ENCODE data around the gene MAPK12.

The MAPK12 gene

GRCh38 chr22:50258361-50259292 is 2.9 kb downstream of the MAPK12 start:
- H3K27me3 Mint-ChIP-seq (ENCODE audit: low read depth): peaks cover 6% of the 10 kb centered on the region
- no peaks in the 10 kb centered on the region for H3K9me3 Mint-ChIP-seq
- H3K4me3 Mint-ChIP-seq: peak overlapping the region; percentile 58 to 74 (median 70)
- H3K36me3 Mint-ChIP-seq (ENCODE audit: low read depth): no peaks in the 10 kb centered on the region
- H3K4me1 Mint-ChIP-seq: no peaks in the 10 kb centered on the region
- TF ChIP-seq, protein P1, sequence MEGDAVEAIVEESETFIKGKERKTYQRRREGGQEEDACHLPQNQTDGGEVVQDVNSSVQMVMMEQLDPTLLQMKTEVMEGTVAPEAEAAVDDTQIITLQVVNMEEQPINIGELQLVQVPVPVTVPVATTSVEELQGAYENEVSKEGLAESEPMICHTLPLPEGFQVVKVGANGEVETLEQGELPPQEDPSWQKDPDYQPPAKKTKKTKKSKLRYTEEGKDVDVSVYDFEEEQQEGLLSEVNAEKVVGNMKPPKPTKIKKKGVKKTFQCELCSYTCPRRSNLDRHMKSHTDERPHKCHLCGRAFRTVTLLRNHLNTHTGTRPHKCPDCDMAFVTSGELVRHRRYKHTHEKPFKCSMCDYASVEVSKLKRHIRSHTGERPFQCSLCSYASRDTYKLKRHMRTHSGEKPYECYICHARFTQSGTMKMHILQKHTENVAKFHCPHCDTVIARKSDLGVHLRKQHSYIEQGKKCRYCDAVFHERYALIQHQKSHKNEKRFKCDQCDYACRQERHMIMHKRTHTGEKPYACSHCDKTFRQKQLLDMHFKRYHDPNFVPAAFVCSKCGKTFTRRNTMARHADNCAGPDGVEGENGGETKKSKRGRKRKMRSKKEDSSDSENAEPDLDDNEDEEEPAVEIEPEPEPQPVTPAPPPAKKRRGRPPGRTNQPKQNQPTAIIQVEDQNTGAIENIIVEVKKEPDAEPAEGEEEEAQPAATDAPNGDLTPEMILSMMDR (IDR thresholded peaks at IDR 0.05; ENCODE audit: unreplicated experiment in 3 of 3): no peak
- no peak overlapping the region for H3K27ac Mint-ChIP-seq

DNA sequence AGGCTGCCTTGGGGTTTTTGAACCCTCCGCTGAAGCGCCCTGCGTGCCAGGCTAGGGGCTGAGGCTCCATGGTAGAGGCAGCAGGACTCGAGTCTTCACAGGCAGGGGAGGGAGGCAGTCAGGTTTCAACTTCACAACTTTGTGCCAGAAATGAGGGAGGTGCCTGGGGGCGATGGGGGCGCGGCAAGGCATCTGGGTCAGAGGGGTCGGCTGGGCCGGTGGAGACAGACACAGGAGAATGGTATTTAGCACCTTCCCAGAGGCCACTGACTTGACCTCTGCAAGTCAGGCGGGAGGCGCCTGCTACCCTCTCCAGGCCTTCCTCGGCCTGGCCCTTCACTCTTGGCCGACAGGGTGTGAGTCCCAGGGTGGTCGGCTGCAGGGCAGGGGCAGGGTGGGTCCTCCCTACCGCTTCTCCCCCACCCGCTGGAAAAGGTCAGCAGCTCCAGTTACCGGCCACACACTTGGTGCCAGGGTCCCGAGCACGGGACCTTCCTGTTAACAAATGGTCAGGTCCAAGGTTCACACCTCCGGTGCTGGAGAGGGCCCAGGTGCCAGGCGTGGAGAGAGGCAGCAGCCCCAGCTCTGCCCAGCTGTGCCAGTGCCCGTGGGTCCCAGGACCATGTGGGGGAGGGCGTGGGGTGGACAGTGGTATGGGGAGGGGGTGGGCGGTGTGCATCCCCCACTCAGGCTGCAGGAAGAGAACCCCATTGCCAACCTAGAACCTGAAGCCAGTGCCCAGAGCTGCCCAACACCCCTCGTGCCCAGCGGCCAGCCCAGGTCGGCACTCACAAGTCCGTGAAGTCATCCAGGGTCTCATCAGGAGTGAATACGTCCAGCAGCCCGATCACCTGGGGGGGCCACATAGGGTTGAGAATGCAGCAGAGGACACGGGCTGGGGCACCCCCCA is 3.8 kb downstream of the MAPK12 start:
- Mint-ChIP-seq H3K4me3 (no peak overlapping the region), H3K27me3 (ENCODE audit: low read depth) (peaks cover 6% of the 10 kb centered on the region), H3K27ac (no peak overlapping the region), H3K9me3 (no peaks in the 10 kb centered on the region), H3K4me1 (no peaks in the 10 kb centered on the region), H3K36me3 (ENCODE audit: low read depth) (no peaks in the 10 kb centered on the region)
- TF ChIP-seq, protein P1 (IDR thresholded peaks at IDR 0.05; ENCODE audit: unreplicated experiment in 3 of 3): no peak

DNA sequence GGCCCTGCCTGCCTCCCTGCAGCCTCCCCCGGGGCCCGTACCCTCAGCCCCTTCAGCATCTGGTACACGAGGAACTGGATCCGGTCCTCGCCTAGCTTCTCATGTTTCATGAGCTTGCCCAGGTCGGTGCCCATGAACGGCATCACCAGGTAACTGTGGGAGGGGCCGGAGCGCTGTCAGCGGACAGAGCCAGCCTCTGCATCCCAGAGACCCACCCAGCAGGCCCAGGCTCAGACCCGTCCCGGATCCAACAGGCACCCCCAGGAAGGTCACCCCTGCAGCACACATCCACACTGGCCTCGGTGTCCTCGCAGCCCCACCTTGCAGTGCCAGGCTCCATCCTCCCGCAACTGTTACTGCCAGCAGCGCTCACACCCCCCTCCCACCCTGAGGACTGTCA is 4.4 kb downstream of the MAPK12 start:
- no peak overlapping the region for H3K4me3 Mint-ChIP-seq
- no peaks in the 10 kb centered on the region for H3K4me1 Mint-ChIP-seq
- no peaks in the 10 kb centered on the region for H3K36me3 Mint-ChIP-seq (ENCODE audit: low read depth)
- no peaks in the 10 kb centered on the region for H3K9me3 Mint-ChIP-seq
- H3K27me3 Mint-ChIP-seq (ENCODE audit: low read depth): peaks cover 2% of the 10 kb centered on the region
- no peak overlapping the region for H3K27ac Mint-ChIP-seq
- TF ChIP-seq, protein P1 (IDR thresholded peaks at IDR 0.05; ENCODE audit: unreplicated experiment in 3 of 3): no peak

GRCh38 chr22:50256258-50256862 is 5.1 kb downstream of the MAPK12 start:
- no peaks in the 10 kb centered on the region for H3K36me3 Mint-ChIP-seq (ENCODE audit: low read depth)
- H3K4me1 Mint-ChIP-seq: no peaks in the 10 kb centered on the region
- no peak overlapping the region for H3K4me3 Mint-ChIP-seq
- H3K9me3 Mint-ChIP-seq: no peaks in the 10 kb centered on the region
- no peaks in the 10 kb centered on the region for H3K27me3 Mint-ChIP-seq (ENCODE audit: low read depth)
- TF ChIP-seq, protein P1 (IDR thresholded peaks at IDR 0.05; ENCODE audit: unreplicated experiment in 3 of 3): no peak
- H3K27ac Mint-ChIP-seq: no peak overlapping the region

- no peaks in the 10 kb centered on the region for H3K36me3 Mint-ChIP-seq (ENCODE audit: low read depth)
- no peaks in the 10 kb centered on the region for H3K27me3 Mint-ChIP-seq (ENCODE audit: low read depth)
- no peaks in the 10 kb centered on the region for H3K4me1 Mint-ChIP-seq
- H3K9me3 Mint-ChIP-seq: no peaks in the 10 kb centered on the region
- TF ChIP-seq, protein P1 (IDR thresholded peaks at IDR 0.05; ENCODE audit: unreplicated experiment in 3 of 3): no peak
- H3K27ac Mint-ChIP-seq: no peak overlapping the region
- no peak overlapping the region for H3K4me3 Mint-ChIP-seq
Measured at GRCh38 chr22:50255607-50256006, 5.9 kb downstream of the MAPK12 start.
